ENCODE data around the gene TRAF4. TPM values are rescaled to one million over a fixed set of nuclear protein-coding genes. Genes with fewer than 3 reads are reported as not detected.

Gene TRAF4
- total RNA-seq: 3.8 TPM
- long read RNA-seq, partial matches to known transcripts: 0 of 1 reads
- long read RNA-seq, other reads (novel, unspliced or antisense): 0 of 1 reads

GRCh38 chr17:28743243-28744103 is at the start of gene TRAF4:
TSS of gene TRAF4 (plus strand) at chr17:28744011. CDS start at chr17:28744113, 102 bp downstream.
- peak; percentile 91 for ATAC-seq
- DNase-seq (ENCODE audit: missing footprints): peak; percentile 93
- intact Hi-C loops (cut with DNase I): no loop called here

GRCh38 chr17:28698253-28698941 is 45.4 kb upstream of the TRAF4 start:
- intact Hi-C loops (cut with DNase I): no loop called here
- DNase-seq (ENCODE audit: missing footprints): no peak
- no peak for ATAC-seq

- DNase-seq (ENCODE audit: missing footprints) (no peak), ATAC-seq (no peak)
- intact Hi-C loops (cut with DNase I): no loop called here
Observed at GRCh38 chr17:28700278-28700677, 43.5 kb upstream of the TRAF4 start.

- DNase-seq (ENCODE audit: missing footprints): no peak
- no peak for ATAC-seq
- intact Hi-C loops (cut with DNase I): no loop called here
Observed at GRCh38 chr17:28700830-28701492, 42.9 kb upstream of the TRAF4 start.

- intact Hi-C loops (cut with DNase I): no loop called here
- no peak for ATAC-seq
- peak; percentile 31 for DNase-seq (ENCODE audit: missing footprints)
Observed at GRCh38 chr17:28702026-28702751, 41.6 kb upstream of the TRAF4 start.

GRCh38 chr17:28702752-28703150 is 41.1 kb upstream of the TRAF4 start:
- no peak for ATAC-seq
- peak; percentile 13 for DNase-seq (ENCODE audit: missing footprints)
- intact Hi-C loops (cut with DNase I): no loop called here

GRCh38 chr17:28703552-28704218 is 40.1 kb upstream of the TRAF4 start:
- DNase-seq (ENCODE audit: missing footprints) (peak; percentile 18), ATAC-seq (no peak)
- intact Hi-C loops (cut with DNase I): no loop called here

- ATAC-seq (no peak), DNase-seq (ENCODE audit: missing footprints) (peak; percentile 46)
- intact Hi-C loops (cut with DNase I): no loop called here
Observed at GRCh38 chr17:28704219-28704858, 39.5 kb upstream of the TRAF4 start.

GRCh38 chr17:28705074-28705659 is 38.6 kb upstream of the TRAF4 start:
- ATAC-seq: no peak
- intact Hi-C loops (cut with DNase I): loop anchor here (5.0 kb wide), 1 partner anchor 58 kb away; the partner anchor contains the start of gene BLTP2

GRCh38 chr17:28705728-28706334 is 38.0 kb upstream of the TRAF4 start:
- ATAC-seq (no peak), DNase-seq (ENCODE audit: missing footprints) (peak; percentile 47)
- intact Hi-C loops (cut with DNase I): loop anchor here (5.0 kb wide), 1 partner anchor 59 kb away; the partner anchor contains the start of gene BLTP2

More at GRCh38 chr17:28705074-28705659, 38.6 kb upstream of the TRAF4 start:
- DNase-seq (ENCODE audit: missing footprints): no peak

- DNase-seq (ENCODE audit: missing footprints): peak; percentile 17
- ATAC-seq: no peak
- intact Hi-C loops (cut with DNase I): loop anchor here (5.0 kb wide), 1 partner anchor 59 kb away; the partner anchor contains the start of gene BLTP2
Observed at GRCh38 chr17:28706471-28707338, 37.1 kb upstream of the TRAF4 start.

- no peak for ATAC-seq
- no peak for DNase-seq (ENCODE audit: missing footprints)
- intact Hi-C loops (cut with DNase I): loop anchor here (5.0 kb wide), 1 partner anchor 60 kb away; the partner anchor contains the start of gene BLTP2
Observed at GRCh38 chr17:28707339-28707720, 36.5 kb upstream of the TRAF4 start.

- peak; percentile 97 for ATAC-seq
- intact Hi-C loops (cut with DNase I): no loop called here
Observed at GRCh38 chr17:28710861-28711722, 32.7 kb upstream of the TRAF4 start.

GRCh38 chr17:28711723-28712031 is 32.1 kb upstream of the TRAF4 start, which contains the start of gene PROCA1:
TSS of gene PROCA1 (minus strand) at chr17:28711888. CDS start at chr17:28711660, 228 bp downstream.
- ATAC-seq (no peak), DNase-seq (ENCODE audit: missing footprints) (no peak)
- intact Hi-C loops (cut with DNase I): no loop called here

More at GRCh38 chr17:28710861-28711722, 32.7 kb upstream of the TRAF4 start:
- peak; percentile 95 for DNase-seq (ENCODE audit: missing footprints)
